Astrocyte of the spinal cord (primary cell): ENCODE data around the gene MACF1.

Source experiments
- DNase-seq: peaks from one replicate; pipeline ENCODE4 v3.0.0; 2011; ENCODE audit warnings: low read depth, low spot score
- H3K4me3 ChIP-seq: 2 replicates; pipeline ENCODE4 v1.5.1; 2011; ENCODE audit warnings: low read depth, mild to moderate bottlenecking, low read length, moderate library complexity
- in situ Hi-C: cut with HindIII; loops from 2 replicates; pipeline ENCODE4 v1.10.0; 2017; ENCODE audit warnings: low sequenced_read_pairs
- TF ChIP-seq, protein P1 (sequence below): IDR thresholded peaks from 2 replicates; pipeline ENCODE4 v1.5.1; 2012; ENCODE audit warnings: low read depth, mild to moderate bottlenecking, low read length, inconsistent platforms

MACF1 gene

DNA sequence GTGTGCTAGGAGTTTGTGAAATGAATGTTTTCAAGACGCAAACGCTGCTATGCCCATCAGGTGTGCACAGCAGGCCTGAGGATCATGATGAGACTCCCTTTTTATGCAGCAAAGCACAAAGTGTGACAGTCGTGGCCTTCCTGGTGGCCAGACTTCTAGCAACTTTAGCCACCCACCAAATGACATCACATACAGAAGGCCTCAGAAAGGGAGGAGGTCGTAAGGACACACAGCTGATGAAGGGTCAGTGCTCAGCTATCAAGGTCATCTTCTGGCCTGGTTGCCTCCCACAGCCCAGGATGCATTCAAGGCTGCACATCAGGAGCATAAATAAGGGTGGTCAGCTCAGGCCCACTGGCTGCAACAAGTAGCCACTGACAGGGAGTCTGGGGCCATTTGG is 323.6 kb downstream of the MACF1 start:
- no peak overlapping the region for H3K4me3 ChIP-seq
- TF ChIP-seq, protein P1, sequence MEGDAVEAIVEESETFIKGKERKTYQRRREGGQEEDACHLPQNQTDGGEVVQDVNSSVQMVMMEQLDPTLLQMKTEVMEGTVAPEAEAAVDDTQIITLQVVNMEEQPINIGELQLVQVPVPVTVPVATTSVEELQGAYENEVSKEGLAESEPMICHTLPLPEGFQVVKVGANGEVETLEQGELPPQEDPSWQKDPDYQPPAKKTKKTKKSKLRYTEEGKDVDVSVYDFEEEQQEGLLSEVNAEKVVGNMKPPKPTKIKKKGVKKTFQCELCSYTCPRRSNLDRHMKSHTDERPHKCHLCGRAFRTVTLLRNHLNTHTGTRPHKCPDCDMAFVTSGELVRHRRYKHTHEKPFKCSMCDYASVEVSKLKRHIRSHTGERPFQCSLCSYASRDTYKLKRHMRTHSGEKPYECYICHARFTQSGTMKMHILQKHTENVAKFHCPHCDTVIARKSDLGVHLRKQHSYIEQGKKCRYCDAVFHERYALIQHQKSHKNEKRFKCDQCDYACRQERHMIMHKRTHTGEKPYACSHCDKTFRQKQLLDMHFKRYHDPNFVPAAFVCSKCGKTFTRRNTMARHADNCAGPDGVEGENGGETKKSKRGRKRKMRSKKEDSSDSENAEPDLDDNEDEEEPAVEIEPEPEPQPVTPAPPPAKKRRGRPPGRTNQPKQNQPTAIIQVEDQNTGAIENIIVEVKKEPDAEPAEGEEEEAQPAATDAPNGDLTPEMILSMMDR: no peak
- no peak for DNase-seq
- in situ Hi-C loops: no loop called here

DNA sequence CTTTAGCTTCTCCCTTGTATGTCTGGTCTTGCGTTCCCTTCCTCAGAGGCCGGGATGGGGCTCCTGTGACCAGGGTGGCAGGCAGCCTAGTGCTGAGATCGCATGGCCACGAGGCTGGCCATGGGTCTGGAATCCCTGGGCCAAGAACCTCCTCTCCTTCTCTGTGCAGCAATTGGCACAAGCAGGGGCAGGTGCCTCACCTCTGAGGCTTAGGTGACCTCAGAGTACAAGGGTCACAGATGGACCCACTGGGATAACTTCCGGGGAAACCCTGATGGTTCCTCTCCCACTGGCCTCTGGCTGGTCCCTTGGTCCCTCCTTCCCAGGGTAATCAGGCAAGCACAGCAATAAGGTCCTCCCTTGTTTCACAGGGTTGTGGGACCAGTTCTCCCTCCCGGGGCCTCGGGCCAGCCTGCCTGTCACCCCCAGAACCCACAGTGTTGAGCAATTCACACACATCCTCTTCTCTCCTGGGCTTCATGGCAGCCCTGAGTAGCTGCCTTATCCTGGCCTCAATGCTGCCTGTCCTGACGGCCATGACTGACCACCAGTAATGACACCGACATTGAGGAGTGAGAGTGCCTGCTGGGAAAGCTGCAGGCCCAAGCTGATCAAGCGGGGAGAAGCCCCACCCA is 325.5 kb downstream of the MACF1 start:
- no peak overlapping the region for H3K4me3 ChIP-seq
- in situ Hi-C loops: no loop called here
- DNase-seq: no peak
- TF ChIP-seq, protein P1: no peak

- no peak for DNase-seq
- no peak overlapping the region for H3K4me3 ChIP-seq
- in situ Hi-C loops: no loop called here
- TF ChIP-seq, protein P1: no peak
These were observed 327.0 kb downstream of the MACF1 start for GRCh38 chr1:39531526-39531925.

GRCh38 chr1:39533442-39533841 is 328.9 kb downstream of the MACF1 start:
- H3K4me3 ChIP-seq: no peak overlapping the region
- DNase-seq: no peak
- in situ Hi-C loops: no loop called here
- TF ChIP-seq, protein P1: no peak
